Suprapubic skin (tissue), 4 donors: Measurements from ENCODE around the gene PFKP.

Experiments used
- CTCF ChIP-seq, 2 donors: fragments of 200-600 bp in 1 of 2; fragments of 450-650 bp in 1 of 2; sonication (generic) in 1 of 2; IDR thresholded peaks; one replicate each; pipeline ENCODE4 v1.5.1; 2016 to 2019; ENCODE audit warnings: antibody characterized with exemption in 2 of 2, mild to moderate bottlenecking in 1 of 2, moderate library complexity in 1 of 2
- EP300 ChIP-seq: sonication (generic); formaldehyde crosslinking; IDR thresholded peaks from one replicate; pipeline ENCODE4 v1.6.1; 2017; ENCODE audit warnings: antibody characterized with exemption
- POLR2A ChIP-seq, 2 donors: fragments of 450-650 bp; IDR thresholded peaks; one replicate each; pipeline ENCODE4 v1.6.1; 2017; ENCODE audit warnings: antibody characterized with exemption in 2 of 2, mild to moderate bottlenecking in 2 of 2, moderate library complexity in 2 of 2
- POLR2AphosphoS5 ChIP-seq, 3 donors: sonication (generic); formaldehyde crosslinking; IDR thresholded peaks; one replicate each; pipeline ENCODE4 v1.6.1; 2017; ENCODE audit warnings: antibody characterized with exemption in 3 of 3

GRCh38 chr10:3135006-3135405 is 67.7 kb downstream of the PFKP start:
- TF ChIP-seq POLR2AphosphoS5 (IDR thresholded peaks at IDR 0.05), result no peak
- no peak for TF ChIP-seq POLR2A (IDR thresholded peaks at IDR 0.05)
- TF ChIP-seq CTCF (IDR thresholded peaks at IDR 0.05), result no peak
- no peak for TF ChIP-seq EP300
